ENCODE measurements around the gene PFDN1. TPM values are rescaled to one million over a fixed set of nuclear protein-coding genes. Genes with fewer than 3 reads are reported as not detected.

PFDN1 gene
- polyA plus RNA-seq, 1 donor (not counting 4 experiments of a cell fraction or from before 2014, with no cell fraction given), result 79.0 TPM

DNA sequence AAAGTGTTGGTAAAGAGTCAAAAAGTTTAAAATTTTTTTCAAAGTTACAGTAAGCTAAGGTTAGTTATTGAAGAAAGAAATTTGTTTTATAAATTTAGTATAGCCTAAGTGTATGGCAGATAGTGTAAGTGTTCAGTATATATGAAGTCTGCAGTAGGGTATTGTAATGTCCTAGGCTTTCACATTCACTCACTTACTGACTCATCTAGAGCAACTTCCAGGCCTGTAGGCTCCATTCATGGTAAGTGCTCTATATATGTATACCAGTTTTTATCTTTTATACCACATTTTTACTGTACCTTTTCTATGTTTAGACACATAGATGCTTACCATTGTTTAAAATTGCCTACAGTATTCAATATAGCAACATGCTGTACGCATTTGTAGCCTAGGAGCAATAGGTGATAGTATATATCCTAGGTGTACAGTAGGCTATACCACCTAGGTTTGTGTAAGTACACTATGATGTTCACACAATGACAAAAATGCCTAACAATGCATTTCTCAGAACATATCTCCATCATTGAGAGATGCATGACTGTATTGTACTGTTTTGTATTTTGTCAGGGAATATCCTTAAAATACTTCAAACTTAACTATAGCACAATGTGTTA, 89.4 kb downstream of the PFDN1 start:
- no peak overlapping the region for H3K27ac ChIP-seq (ENCODE audit: control insufficient read depth, insufficient read depth, low read length)
- peaks cover 7% of the 10 kb centered on the region for H3K4me1 ChIP-seq (ENCODE audit: control insufficient read depth, extremely low read depth, insufficient read depth, low read length)
- FAIRE-seq (no peak), DNase-seq (ENCODE audit: low read depth, low spot score) (no peak)
- H3K27me3 ChIP-seq (ENCODE audit: control insufficient read depth, extremely low read depth, insufficient read depth, low read length), result no peaks in the 10 kb centered on the region
- dilution Hi-C loops (cut with MboI; ENCODE audit: extremely low pct_ligation_motif_present, low sequenced_read_pairs), result no loop called here
- no peak overlapping the region for H3K9ac ChIP-seq (ENCODE audit: control insufficient read depth, extremely low read depth, insufficient read depth, low read length)
- no peaks in the 10 kb centered on the region for H4K20me1 ChIP-seq (ENCODE audit: control insufficient read depth, extremely low read depth, insufficient read depth, low read length)
- no peaks in the 10 kb centered on the region for H3K36me3 ChIP-seq (ENCODE audit: control insufficient read depth in 2 of 2, extremely low read depth in 1 of 2, insufficient read depth in 2 of 2, low read length in 2 of 2)
- no peak overlapping the region for H3K4me3 ChIP-seq (ENCODE audit: control insufficient read depth in 2 of 3, extremely low read depth in 1 of 3, insufficient read depth in 2 of 3, low read depth in 1 of 3, low read length in 3 of 3)
- no peak for TF ChIP-seq EZH2 (IDR thresholded peaks at IDR 0.05; ENCODE audit: low read length)
- TF ChIP-seq, protein P1, sequence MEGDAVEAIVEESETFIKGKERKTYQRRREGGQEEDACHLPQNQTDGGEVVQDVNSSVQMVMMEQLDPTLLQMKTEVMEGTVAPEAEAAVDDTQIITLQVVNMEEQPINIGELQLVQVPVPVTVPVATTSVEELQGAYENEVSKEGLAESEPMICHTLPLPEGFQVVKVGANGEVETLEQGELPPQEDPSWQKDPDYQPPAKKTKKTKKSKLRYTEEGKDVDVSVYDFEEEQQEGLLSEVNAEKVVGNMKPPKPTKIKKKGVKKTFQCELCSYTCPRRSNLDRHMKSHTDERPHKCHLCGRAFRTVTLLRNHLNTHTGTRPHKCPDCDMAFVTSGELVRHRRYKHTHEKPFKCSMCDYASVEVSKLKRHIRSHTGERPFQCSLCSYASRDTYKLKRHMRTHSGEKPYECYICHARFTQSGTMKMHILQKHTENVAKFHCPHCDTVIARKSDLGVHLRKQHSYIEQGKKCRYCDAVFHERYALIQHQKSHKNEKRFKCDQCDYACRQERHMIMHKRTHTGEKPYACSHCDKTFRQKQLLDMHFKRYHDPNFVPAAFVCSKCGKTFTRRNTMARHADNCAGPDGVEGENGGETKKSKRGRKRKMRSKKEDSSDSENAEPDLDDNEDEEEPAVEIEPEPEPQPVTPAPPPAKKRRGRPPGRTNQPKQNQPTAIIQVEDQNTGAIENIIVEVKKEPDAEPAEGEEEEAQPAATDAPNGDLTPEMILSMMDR (optimal IDR thresholded peaks at IDR 0.05 in 1 of 3, IDR thresholded peaks at IDR 0.05 in 1 of 3, conservative IDR thresholded peaks at IDR 0.05 in 1 of 3; ENCODE audit: extremely low read depth in 1 of 3, insufficient read depth in 2 of 3, low read length in 3 of 3), result no peak
- H3K4me2 ChIP-seq (ENCODE audit: control insufficient read depth, extremely low read depth, insufficient read depth, low read depth, low read length), result no peak overlapping the region
- peaks cover 2% of the 10 kb centered on the region for H3K9me1 ChIP-seq (ENCODE audit: control insufficient read depth, extremely low read depth, insufficient read depth, low read length)
- H2AFZ ChIP-seq (ENCODE audit: control insufficient read depth, low read length), result no peak overlapping the region
- H3K9me3 ChIP-seq (ENCODE audit: control insufficient read depth, low read depth, low read length), result no peaks in the 10 kb centered on the region
- no peaks in the 10 kb centered on the region for H3K79me2 ChIP-seq (ENCODE audit: control insufficient read depth, insufficient read depth, low read length)

- Histone ChIP-seq H3K36me3 (ENCODE audit: control insufficient read depth in 2 of 2, extremely low read depth in 1 of 2, insufficient read depth in 2 of 2, low read length in 2 of 2) (peaks cover 0 to 2% of the 10 kb centered on the region in 2 experiments), H3K4me2 (ENCODE audit: control insufficient read depth, extremely low read depth, insufficient read depth, low read depth, low read length) (no peak overlapping the region), H3K4me3 (ENCODE audit: control insufficient read depth in 2 of 3, extremely low read depth in 1 of 3, insufficient read depth in 2 of 3, low read depth in 1 of 3, low read length in 3 of 3) (no peak overlapping the region), H3K9me1 (ENCODE audit: control insufficient read depth, extremely low read depth, insufficient read depth, low read length) (no peaks in the 10 kb centered on the region), H3K4me1 (ENCODE audit: control insufficient read depth, extremely low read depth, insufficient read depth, low read length) (no peaks in the 10 kb centered on the region), H3K9ac (ENCODE audit: control insufficient read depth, extremely low read depth, insufficient read depth, low read length) (no peak overlapping the region), H4K20me1 (ENCODE audit: control insufficient read depth, extremely low read depth, insufficient read depth, low read length) (no peaks in the 10 kb centered on the region), H2AFZ (ENCODE audit: control insufficient read depth, low read length) (no peak overlapping the region), H3K9me3 (ENCODE audit: control insufficient read depth, low read depth, low read length) (no peaks in the 10 kb centered on the region), H3K27ac (ENCODE audit: control insufficient read depth, insufficient read depth, low read length) (no peak overlapping the region), H3K79me2 (ENCODE audit: control insufficient read depth, insufficient read depth, low read length) (no peaks in the 10 kb centered on the region), H3K27me3 (ENCODE audit: control insufficient read depth, extremely low read depth, insufficient read depth, low read length) (no peaks in the 10 kb centered on the region)
- FAIRE-seq, result no peak
- dilution Hi-C loops (cut with MboI; ENCODE audit: extremely low pct_ligation_motif_present, low sequenced_read_pairs), result no loop called here
- TF ChIP-seq, protein P1 (optimal IDR thresholded peaks at IDR 0.05 in 1 of 3, IDR thresholded peaks at IDR 0.05 in 1 of 3, conservative IDR thresholded peaks at IDR 0.05 in 1 of 3; ENCODE audit: extremely low read depth in 1 of 3, insufficient read depth in 2 of 3, low read length in 3 of 3), result no peak
- no peak for TF ChIP-seq EZH2 (IDR thresholded peaks at IDR 0.05; ENCODE audit: low read length)
- no peak for DNase-seq (ENCODE audit: low read depth, low spot score)
Measured at GRCh38 chr5:140208065-140208464, 94.8 kb downstream of the PFDN1 start.

Measured in keratinocyte (primary cell).